ENCODE data around the gene VIL1.

The VIL1 gene

DNA sequence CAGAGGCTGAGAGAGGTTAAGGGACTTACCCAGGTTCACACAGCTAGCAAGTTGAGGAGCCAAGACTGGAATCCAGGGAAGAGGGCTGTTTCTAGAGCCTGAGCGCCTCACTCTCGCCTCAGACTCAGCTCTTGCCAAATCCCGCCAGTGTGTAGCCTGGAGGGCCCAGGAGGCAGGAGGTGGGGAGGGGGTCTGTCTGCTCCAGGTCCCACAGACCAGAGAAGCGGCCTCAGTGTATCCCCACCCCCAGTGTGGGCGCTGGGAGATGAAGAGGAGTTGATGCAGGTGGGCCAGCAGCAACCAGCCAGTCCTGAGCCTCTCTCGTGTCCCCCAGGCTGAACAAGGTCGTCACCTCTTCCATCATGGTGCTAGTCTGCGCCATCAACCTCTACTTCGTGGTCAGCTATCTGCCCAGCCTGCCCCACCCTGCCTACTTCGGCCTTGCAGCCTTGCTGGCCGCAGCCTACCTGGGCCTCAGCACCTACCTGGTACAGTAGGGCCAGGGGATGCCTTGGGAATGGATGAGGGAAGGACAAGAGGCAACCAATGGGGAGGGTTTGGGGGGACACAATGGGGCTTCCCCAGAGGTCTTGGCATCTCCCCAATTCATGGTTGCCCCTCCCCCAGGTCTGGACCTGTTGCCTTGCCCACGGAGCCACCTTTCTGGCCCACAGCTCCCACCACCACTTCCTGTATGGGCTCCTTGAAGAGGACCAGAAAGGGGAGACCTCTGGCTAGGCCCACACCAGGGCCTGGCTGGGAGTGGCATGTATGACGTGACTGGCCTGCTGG is 24.4 kb upstream of the VIL1 start:
- no peak for DNase-seq (ENCODE audit: low read depth in 1 of 2, low spot score in 1 of 2)

DNA sequence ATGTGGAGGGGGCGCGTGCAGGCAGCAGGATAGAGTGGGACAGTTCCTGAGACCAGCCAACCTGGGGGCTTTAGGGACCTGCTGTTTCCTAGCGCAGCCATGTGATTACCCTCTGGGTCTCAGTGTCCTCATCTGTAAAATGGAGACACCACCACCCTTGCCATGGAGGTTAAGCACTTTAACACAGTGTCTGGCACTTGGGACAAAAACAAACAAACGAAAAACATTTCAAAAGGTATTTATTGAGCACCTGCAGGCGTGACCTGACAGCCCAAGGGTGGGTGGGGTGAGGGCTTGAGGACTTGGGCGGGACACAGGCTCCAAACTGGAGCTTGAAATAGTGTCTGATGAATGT is 23.9 kb upstream of the VIL1 start:
- no peak for DNase-seq (ENCODE audit: low read depth in 1 of 2, low spot score in 1 of 2)

DNA sequence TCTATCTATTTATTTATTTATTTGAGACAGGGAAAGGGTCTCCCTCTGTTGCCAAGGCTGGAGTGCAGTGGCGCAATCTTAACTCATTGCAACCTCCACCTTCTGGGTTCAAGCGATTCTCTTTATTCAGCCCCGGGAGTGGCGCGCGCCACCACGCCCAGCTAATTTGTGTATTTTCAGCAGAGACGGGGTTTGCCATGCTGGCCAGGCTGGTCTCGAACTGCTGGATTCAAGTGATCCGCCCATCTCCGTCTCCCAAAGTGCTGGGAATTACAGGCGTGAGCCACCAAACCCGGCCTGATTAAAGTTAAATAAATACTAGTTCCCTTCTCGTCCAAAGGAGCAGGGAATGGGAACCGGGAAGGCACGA is 23.5 kb upstream of the VIL1 start:
- no peak for DNase-seq (ENCODE audit: low read depth in 1 of 2, low spot score in 1 of 2)

- DNase-seq (ENCODE audit: low read depth in 1 of 2, low spot score in 1 of 2): peak; percentile 86 to 91
These were observed 22.9 kb upstream of the VIL1 start for GRCh38 chr2:218395826-218396687.

GRCh38 chr2:218396688-218397462 is 22.0 kb upstream of the VIL1 start:
- peak; percentile 38 to 54 for DNase-seq (ENCODE audit: low read depth in 1 of 2, low spot score in 1 of 2)

- DNase-seq (ENCODE audit: low read depth in 1 of 2, low spot score in 1 of 2): no peak
These were observed 21.5 kb upstream of the VIL1 start for GRCh38 chr2:218397463-218397819.

DNA sequence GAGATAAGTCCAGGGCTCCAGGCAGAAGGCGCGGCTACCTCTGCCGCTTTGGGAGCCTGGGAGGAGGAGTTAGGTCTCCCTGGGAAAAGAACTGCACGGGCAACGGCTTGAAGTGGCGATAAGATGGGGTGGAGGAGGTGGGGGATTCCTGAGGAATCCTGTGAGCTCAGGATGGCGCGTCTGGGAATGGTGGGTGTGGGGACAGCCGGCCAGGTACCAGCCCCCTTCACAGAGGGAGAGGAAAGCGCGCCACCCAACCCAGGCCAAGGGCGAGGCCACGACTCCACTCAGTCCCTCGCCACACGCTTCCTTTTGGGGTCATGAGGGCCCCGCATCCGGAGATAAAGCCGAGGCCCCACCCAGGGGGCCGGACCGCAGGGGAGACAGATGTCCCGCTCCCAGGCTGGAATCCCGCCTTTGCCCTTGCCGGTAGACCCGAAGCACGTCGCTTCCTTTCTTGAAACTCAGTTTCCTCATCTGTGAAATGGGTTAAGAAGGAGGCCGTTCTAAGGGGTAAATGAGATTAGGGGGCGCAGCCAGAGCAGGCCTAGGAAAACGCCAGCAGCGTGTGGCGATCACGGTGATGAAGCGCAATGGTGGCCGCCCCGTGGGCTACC is 21.0 kb upstream of the VIL1 start:
- no peak for DNase-seq (ENCODE audit: low read depth in 1 of 2, low spot score in 1 of 2)

DNA sequence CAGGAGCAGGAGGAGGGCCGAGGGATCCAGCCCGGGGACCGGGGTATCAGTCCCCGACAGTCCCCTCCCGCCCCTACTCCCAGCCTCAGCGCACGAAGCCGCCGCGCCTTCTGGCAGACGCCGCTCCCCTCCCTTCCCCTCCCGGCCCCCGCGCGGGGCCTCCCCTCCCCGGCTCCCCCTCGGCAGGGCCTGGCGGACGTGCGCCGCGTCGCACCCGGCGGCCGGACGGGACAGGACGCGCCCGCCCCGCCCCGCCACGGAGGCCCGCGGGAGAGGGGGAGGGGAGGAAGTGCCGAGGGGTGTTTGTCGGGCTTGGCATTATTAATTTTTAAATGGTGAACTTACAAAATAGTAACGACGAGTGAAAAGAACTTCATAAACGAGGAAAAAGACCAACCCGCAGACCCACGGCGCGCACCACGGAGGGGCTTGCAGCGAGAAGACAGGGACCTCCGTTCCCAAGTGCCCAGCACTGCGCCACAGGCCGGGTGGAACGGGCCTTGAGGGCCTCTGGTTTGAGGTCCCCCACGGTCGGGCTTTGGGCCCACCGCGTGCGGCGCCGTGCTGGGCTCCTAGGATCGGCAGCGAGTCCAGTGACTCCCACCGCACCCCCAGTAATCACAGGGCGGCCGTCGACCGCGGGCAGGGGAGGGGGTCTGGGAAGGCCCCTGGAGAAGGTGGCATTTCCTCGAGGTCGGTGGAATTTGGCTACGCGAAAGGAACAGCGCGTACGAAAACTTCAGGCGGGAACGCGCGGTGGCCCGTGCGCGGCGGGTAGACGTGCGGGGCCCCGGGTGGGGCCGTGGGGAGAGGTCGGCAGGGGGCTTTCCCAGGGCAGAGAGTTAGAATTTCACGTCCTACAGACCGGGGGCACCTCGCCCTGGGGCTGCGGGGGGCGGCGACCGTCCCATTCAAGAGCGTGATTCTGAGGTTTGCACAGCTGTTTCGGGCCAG is 20.2 kb upstream of the VIL1 start:
- DNase-seq (ENCODE audit: low read depth in 1 of 2, low spot score in 1 of 2): peak; percentile 34 to 55

- DNase-seq (ENCODE audit: low read depth in 1 of 2, low spot score in 1 of 2): peak; percentile 78 to 86
These were observed 19.3 kb upstream of the VIL1 start, which contains the start of gene CTDSP1 for GRCh38 chr2:218399391-218400166. CTDSP1 (plus strand) TSS chr2:218399868; CDS start chr2:218400091, 223 bp downstream.

GRCh38 chr2:218400167-218400929 is 18.6 kb upstream of the VIL1 start:
- DNase-seq (ENCODE audit: low read depth in 1 of 2, low spot score in 1 of 2): peak in 1 of 2 donors; percentile 37

- no peak for DNase-seq (ENCODE audit: low read depth in 1 of 2, low spot score in 1 of 2)
These were observed 17.7 kb upstream of the VIL1 start for GRCh38 chr2:218400930-218401881.

GRCh38 chr2:218401890-218402289 is 17.0 kb upstream of the VIL1 start:
- DNase-seq (ENCODE audit: low read depth in 1 of 2, low spot score in 1 of 2): no peak

DNA sequence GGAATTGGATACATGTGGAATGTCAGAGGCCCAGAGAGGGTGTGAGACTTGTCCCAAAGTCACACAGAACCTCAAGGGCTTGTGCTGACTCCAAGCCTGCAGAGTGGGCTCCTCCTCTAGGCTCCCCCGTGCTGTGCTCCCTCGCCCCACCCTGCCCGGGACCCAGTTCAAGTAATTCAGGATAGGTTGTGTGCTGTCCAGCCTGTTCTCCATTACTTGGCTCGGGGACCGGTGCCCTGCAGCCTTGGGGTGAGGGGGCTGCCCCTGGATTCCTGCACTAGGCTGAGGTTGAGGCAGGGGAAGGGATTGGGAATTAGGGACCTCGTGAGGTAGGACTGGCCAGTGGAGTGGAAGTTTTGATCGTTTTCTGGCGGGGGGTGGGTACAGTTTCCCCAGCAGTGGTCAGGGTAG is 16.4 kb upstream of the VIL1 start:
- DNase-seq (ENCODE audit: low read depth in 1 of 2, low spot score in 1 of 2): no peak

DNA sequence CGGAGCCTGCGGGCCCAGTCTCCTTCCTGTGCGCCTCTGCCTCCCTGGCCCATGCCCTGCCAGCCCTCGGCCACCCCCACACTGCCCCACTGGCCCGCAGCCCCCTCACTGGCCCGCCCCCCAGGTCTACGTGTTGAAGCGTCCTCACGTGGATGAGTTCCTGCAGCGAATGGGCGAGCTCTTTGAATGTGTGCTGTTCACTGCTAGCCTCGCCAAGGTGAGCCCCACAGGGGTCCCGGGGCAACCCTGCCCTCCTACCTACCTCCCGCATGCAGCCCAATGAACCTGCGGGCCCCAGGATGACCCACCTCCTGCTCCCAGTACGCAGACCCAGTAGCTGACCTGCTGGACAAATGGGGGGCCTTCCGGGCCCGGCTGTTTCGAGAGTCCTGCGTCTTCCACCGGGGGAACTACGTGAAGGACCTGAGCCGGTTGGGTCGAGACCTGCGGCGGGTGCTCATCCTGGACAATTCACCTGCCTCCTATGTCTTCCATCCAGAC is 16.0 kb upstream of the VIL1 start:
- DNase-seq (ENCODE audit: low read depth in 1 of 2, low spot score in 1 of 2): no peak

DNA sequence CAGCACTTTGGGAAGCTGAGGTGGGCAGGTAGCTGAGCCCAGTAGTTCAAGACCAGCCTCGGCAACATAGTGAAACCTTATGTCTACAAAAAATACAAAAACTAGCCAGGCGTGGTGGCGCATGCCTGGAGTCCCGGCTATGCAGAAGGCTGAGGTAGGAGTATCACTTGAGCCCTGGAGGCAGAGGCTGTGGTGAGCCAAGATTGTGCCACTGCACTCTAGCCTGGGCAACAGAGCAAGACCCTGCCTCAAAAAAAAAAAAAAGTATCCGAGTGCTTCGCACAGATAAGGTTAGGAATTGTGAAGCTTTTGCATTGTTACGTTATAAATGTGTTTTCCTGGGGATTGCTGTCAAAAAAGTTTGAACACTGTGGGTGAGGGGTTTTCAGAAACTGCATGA is 15.1 kb upstream of the VIL1 start:
- no peak for DNase-seq (ENCODE audit: low read depth in 1 of 2, low spot score in 1 of 2)

DNA sequence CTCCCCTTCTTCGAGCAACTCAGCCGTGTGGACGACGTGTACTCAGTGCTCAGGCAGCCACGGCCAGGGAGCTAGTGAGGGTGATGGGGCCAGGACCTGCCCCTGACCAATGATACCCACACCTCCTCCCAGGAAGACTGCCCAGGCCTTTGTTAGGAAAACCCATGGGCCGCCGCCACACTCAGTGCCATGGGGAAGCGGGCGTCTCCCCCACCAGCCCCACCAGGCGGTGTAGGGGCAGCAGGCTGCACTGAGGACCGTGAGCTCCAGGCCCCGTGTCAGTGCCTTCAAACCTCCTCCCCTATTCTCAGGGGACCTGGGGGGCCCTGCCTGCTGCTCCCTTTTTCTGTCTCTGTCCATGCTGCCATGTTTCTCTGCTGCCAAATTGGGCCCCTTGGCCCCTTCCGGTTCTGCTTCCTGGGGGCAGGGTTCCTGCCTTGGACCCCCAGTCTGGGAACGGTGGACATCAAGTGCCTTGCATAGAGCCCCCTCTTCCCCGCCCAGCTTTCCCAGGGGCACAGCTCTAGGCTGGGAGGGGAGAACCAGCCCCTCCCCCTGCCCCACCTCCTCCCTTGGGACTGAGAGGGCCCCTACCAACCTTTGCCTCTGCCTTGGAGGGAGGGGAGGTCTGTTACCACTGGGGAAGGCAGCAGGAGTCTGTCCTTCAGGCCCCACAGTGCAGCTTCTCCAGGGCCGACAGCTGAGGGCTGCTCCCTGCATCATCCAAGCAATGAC is 14.4 kb upstream of the VIL1 start:
- DNase-seq (ENCODE audit: low read depth in 1 of 2, low spot score in 1 of 2): no peak
